BE2C (cell line): ENCODE measurements around the gene FIBP.

Experiments used
- DNase-seq: peaks from one replicate; pipeline ENCODE4 v3.0.0-alpha.2; 2020
- H3K27me3 ChIP-seq: fragments of 250-450 bp; sonication (Bioruptor Pico); 2 replicates; pipeline ENCODE4 v1.5.1; 2020; ENCODE audit warnings: mild to moderate bottlenecking
- H3K36me3 ChIP-seq: fragments of 250-450 bp; sonication (Bioruptor Pico); 2 replicates; pipeline ENCODE4 v1.5.1; 2020; ENCODE audit warnings: mild to moderate bottlenecking
- H3K4me1 ChIP-seq: fragments of 250-450 bp; sonication (Bioruptor Pico); 2 replicates; pipeline ENCODE4 v1.5.1; 2020
- H3K4me3 ChIP-seq: 2 replicates; pipeline ENCODE4 v1.5.1; 2011; ENCODE audit warnings: low read depth, low read length
- H3K9me3 ChIP-seq: fragments of 250-450 bp; sonication (Bioruptor Pico); 2 replicates; pipeline ENCODE4 v1.5.1; 2020
- CTCF ChIP-seq: IDR thresholded peaks from 2 replicates; pipeline ENCODE4 v1.5.1; 2012; ENCODE audit warnings: mild to moderate bottlenecking, low read depth, low read length

The FIBP gene

GRCh38 chr11:65854852-65855837 is 33.1 kb downstream of the FIBP start:
- TF ChIP-seq CTCF, result no peak

GRCh38 chr11:65854161-65854592 is 34.1 kb downstream of the FIBP start:
- H3K36me3 ChIP-seq, result peaks cover 55% of the 10 kb centered on the region
- no peaks in the 10 kb centered on the region for H3K27me3 ChIP-seq
- TF ChIP-seq CTCF, result no peak
- H3K4me1 ChIP-seq, result no peaks in the 10 kb centered on the region
- no peaks in the 10 kb centered on the region for H3K9me3 ChIP-seq
- no peak overlapping the region for H3K4me3 ChIP-seq
- DNase-seq, result no peak

More at GRCh38 chr11:65854852-65855837, 33.1 kb downstream of the FIBP start:
- peaks cover 55% of the 10 kb centered on the region for H3K36me3 ChIP-seq
- DNase-seq, result no peak
- H3K9me3 ChIP-seq, result no peaks in the 10 kb centered on the region
- no peaks in the 10 kb centered on the region for H3K27me3 ChIP-seq
- no peak overlapping the region for H3K4me3 ChIP-seq
- no peaks in the 10 kb centered on the region for H3K4me1 ChIP-seq

- DNase-seq, result no peak
- H3K36me3 ChIP-seq, result peaks cover 55% of the 10 kb centered on the region
- no peaks in the 10 kb centered on the region for H3K9me3 ChIP-seq
- no peak overlapping the region for H3K4me3 ChIP-seq
- H3K27me3 ChIP-seq, result no peaks in the 10 kb centered on the region
- peak; percentile 33 for TF ChIP-seq CTCF
- H3K4me1 ChIP-seq, result no peaks in the 10 kb centered on the region
These were observed 34.9 kb downstream of the FIBP start for GRCh38 chr11:65853246-65853979.

- no peak for DNase-seq
- no peaks in the 10 kb centered on the region for H3K27me3 ChIP-seq
- H3K4me1 ChIP-seq, result no peaks in the 10 kb centered on the region
- no peak for TF ChIP-seq CTCF
- no peak overlapping the region for H3K4me3 ChIP-seq
- no peaks in the 10 kb centered on the region for H3K9me3 ChIP-seq
- H3K36me3 ChIP-seq, result peaks cover 55% of the 10 kb centered on the region
These were observed 35.6 kb downstream of the FIBP start for GRCh38 chr11:65852508-65853245.

- H3K36me3 ChIP-seq, result peaks cover 50% of the 10 kb centered on the region
- H3K9me3 ChIP-seq, result no peaks in the 10 kb centered on the region
- no peaks in the 10 kb centered on the region for H3K4me1 ChIP-seq
- H3K27me3 ChIP-seq, result no peaks in the 10 kb centered on the region
- H3K4me3 ChIP-seq, result no peak overlapping the region
- TF ChIP-seq CTCF, result no peak
- no peak for DNase-seq
These were observed 36.3 kb downstream of the FIBP start for GRCh38 chr11:65851811-65852507.
